Measurements from ENCODE around the gene KIF4A.
A peak's percentile ranks its signal among the peaks of the same experiment; 100 is the strongest.

The KIF4A gene

GRCh38 chrX:70456256-70456655 is 166.4 kb downstream of the KIF4A start:
- Histone ChIP-seq H3K4me2 (ENCODE audit: low read length) (peak overlapping the region; percentile 99), H3K4me1 (ENCODE audit: low read length) (peaks cover 33% of the 10 kb centered on the region), H2AFZ (ENCODE audit: low read depth, low read length) (no peak overlapping the region), H3K27me3 (ENCODE audit: low read depth, low read length) (no peaks in the 10 kb centered on the region), H3K4me3 (ENCODE audit: low read length) (peak overlapping the region; percentile 87), H3K36me3 (replicated peaks; ENCODE audit: low read depth, low read length) (peaks cover 5% of the 10 kb centered on the region), H3K27ac (ENCODE audit: low read length) (no peak overlapping the region), H4K20me1 (ENCODE audit: insufficient read depth, low read length) (peaks cover 9% of the 10 kb centered on the region; the same call in 1 of the 2 replicates), H3K79me2 (ENCODE audit: low read length) (no peaks in the 10 kb centered on the region), H3K9me3 (ENCODE audit: insufficient read depth, low read length) (no peaks in the 10 kb centered on the region), H3K9ac (ENCODE audit: low read length) (peak overlapping the region; percentile 94; the same call in 1 of the 2 replicates)
- TF ChIP-seq, protein P1, sequence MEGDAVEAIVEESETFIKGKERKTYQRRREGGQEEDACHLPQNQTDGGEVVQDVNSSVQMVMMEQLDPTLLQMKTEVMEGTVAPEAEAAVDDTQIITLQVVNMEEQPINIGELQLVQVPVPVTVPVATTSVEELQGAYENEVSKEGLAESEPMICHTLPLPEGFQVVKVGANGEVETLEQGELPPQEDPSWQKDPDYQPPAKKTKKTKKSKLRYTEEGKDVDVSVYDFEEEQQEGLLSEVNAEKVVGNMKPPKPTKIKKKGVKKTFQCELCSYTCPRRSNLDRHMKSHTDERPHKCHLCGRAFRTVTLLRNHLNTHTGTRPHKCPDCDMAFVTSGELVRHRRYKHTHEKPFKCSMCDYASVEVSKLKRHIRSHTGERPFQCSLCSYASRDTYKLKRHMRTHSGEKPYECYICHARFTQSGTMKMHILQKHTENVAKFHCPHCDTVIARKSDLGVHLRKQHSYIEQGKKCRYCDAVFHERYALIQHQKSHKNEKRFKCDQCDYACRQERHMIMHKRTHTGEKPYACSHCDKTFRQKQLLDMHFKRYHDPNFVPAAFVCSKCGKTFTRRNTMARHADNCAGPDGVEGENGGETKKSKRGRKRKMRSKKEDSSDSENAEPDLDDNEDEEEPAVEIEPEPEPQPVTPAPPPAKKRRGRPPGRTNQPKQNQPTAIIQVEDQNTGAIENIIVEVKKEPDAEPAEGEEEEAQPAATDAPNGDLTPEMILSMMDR (IDR thresholded peaks at IDR 0.05; ENCODE audit: low read depth, low read length), result no peak
- no peak for TF ChIP-seq EZH2phosphoT487 (IDR thresholded peaks at IDR 0.05; ENCODE audit: low read depth)

DNA sequence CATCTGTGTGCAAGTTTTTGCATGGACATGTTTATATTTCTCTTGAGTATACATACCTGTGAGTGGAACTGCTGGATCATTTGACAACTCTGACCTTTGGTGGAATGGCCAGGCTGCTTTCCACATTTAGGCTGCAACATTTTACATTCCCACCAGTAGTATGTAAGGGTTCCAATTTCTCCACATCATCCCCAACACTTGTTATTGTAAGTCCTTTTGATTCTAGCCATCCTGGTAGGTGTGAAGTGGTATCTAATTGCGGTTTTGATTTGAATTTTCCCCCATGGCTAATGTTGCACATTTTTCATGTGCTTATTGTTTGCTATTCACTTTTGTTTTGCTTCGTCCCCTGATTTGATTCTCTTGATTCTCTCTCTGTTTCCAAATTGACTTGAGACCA is 171.1 kb downstream of the KIF4A start:
- Histone ChIP-seq H3K4me2 (ENCODE audit: low read length) (no peak overlapping the region), H3K4me3 (ENCODE audit: low read length) (no peak overlapping the region), H4K20me1 (ENCODE audit: insufficient read depth, low read length) (peaks cover 9% of the 10 kb centered on the region; the same call in 1 of the 2 replicates), H3K9me3 (ENCODE audit: insufficient read depth, low read length) (no peaks in the 10 kb centered on the region), H2AFZ (ENCODE audit: low read depth, low read length) (no peak overlapping the region), H3K27ac (ENCODE audit: low read length) (no peak overlapping the region), H3K4me1 (ENCODE audit: low read length) (peaks cover 10% of the 10 kb centered on the region), H3K79me2 (ENCODE audit: low read length) (no peaks in the 10 kb centered on the region), H3K36me3 (replicated peaks; ENCODE audit: low read depth, low read length) (peaks cover 5% of the 10 kb centered on the region), H3K27me3 (ENCODE audit: low read depth, low read length) (no peaks in the 10 kb centered on the region), H3K9ac (ENCODE audit: low read length) (no peak overlapping the region)
- TF ChIP-seq EZH2phosphoT487 (IDR thresholded peaks at IDR 0.05; ENCODE audit: low read depth), result no peak
- TF ChIP-seq, protein P1 (IDR thresholded peaks at IDR 0.05; ENCODE audit: low read depth, low read length), result no peak

DNA sequence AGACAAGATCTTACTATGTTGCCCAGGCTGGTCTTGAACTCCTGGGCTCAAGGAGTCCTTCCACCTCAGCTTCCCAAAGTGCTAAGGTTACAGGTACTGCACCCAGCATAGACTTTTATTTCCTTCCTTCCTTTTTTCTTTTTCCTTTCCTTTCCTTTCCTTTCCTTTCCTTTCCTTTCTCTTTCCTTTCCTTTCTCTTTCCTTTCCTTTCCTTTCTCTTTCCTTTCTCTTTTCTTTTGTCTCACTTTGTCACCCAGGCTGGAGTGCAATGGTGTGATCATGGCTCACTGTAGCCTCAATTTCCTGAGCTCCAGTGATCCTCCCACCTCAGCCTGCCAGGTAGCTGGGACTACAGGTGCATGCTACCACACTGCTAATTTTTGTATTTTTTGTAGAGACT is 174.1 kb downstream of the KIF4A start:
- H2AFZ ChIP-seq (ENCODE audit: low read depth, low read length), result no peak overlapping the region
- no peak overlapping the region for H3K27ac ChIP-seq (ENCODE audit: low read length)
- H3K4me2 ChIP-seq (ENCODE audit: low read length), result no peak overlapping the region
- H4K20me1 ChIP-seq (ENCODE audit: insufficient read depth, low read length), result no peaks in the 10 kb centered on the region
- no peaks in the 10 kb centered on the region for H3K79me2 ChIP-seq (ENCODE audit: low read length)
- no peaks in the 10 kb centered on the region for H3K4me1 ChIP-seq (ENCODE audit: low read length)
- H3K9ac ChIP-seq (ENCODE audit: low read length), result no peak overlapping the region
- no peaks in the 10 kb centered on the region for H3K27me3 ChIP-seq (ENCODE audit: low read depth, low read length)
- no peaks in the 10 kb centered on the region for H3K36me3 ChIP-seq (replicated peaks; ENCODE audit: low read depth, low read length)
- no peak overlapping the region for H3K4me3 ChIP-seq (ENCODE audit: low read length)
- no peaks in the 10 kb centered on the region for H3K9me3 ChIP-seq (ENCODE audit: insufficient read depth, low read length)
- TF ChIP-seq EZH2phosphoT487 (IDR thresholded peaks at IDR 0.05; ENCODE audit: low read depth), result no peak
- TF ChIP-seq, protein P1 (IDR thresholded peaks at IDR 0.05; ENCODE audit: low read depth, low read length), result no peak

- Histone ChIP-seq H2AFZ (ENCODE audit: low read depth, low read length) (no peak overlapping the region), H3K36me3 (replicated peaks; ENCODE audit: low read depth, low read length) (no peaks in the 10 kb centered on the region), H3K79me2 (ENCODE audit: low read length) (no peaks in the 10 kb centered on the region), H3K9me3 (ENCODE audit: insufficient read depth, low read length) (no peaks in the 10 kb centered on the region), H3K4me3 (ENCODE audit: low read length) (no peak overlapping the region), H3K27me3 (ENCODE audit: low read depth, low read length) (no peaks in the 10 kb centered on the region), H4K20me1 (ENCODE audit: insufficient read depth, low read length) (no peaks in the 10 kb centered on the region), H3K4me2 (ENCODE audit: low read length) (no peak overlapping the region), H3K9ac (ENCODE audit: low read length) (no peak overlapping the region), H3K4me1 (ENCODE audit: low read length) (peaks cover 6% of the 10 kb centered on the region; the same call in 1 of the 2 replicates), H3K27ac (ENCODE audit: low read length) (no peak overlapping the region)
- no peak for TF ChIP-seq EZH2phosphoT487 (IDR thresholded peaks at IDR 0.05; ENCODE audit: low read depth)
- TF ChIP-seq, protein P1 (IDR thresholded peaks at IDR 0.05; ENCODE audit: low read depth, low read length), result no peak
Measured at GRCh38 chrX:70466968-70467367, 177.1 kb downstream of the KIF4A start.
